ENCODE measurements around the gene MRPS15.

MRPS15 gene

GRCh38 chr1:36448530-36449056 is 15.6 kb downstream of the MRPS15 start:
- H3K4me2 ChIP-seq (ENCODE audit: low read length) = peak overlapping the region; percentile 10
- no peaks in the 10 kb centered on the region for H3K36me3 ChIP-seq (ENCODE audit: control insufficient read depth, insufficient read depth, low read length)
- TF ChIP-seq CTCF (IDR thresholded peaks at IDR 0.05) = no peak
- H3K79me2 ChIP-seq = no peaks in the 10 kb centered on the region
- H3K27ac ChIP-seq = no peak overlapping the region
- no peak overlapping the region for H2AFZ ChIP-seq
- H3K27me3 ChIP-seq (ENCODE audit: control insufficient read depth, insufficient read depth, low read length) = no peaks in the 10 kb centered on the region
- H3K9me3 ChIP-seq (ENCODE audit: control insufficient read depth, low read length) = no peaks in the 10 kb centered on the region
- no peaks in the 10 kb centered on the region for H3K4me1 ChIP-seq
- peak overlapping the region; percentile 6 for H3K4me3 ChIP-seq (ENCODE audit: low read depth, low read length)
- H3K9ac ChIP-seq = no peak overlapping the region

GRCh38 chr1:36447450-36447849 is 16.7 kb downstream of the MRPS15 start:
- no peaks in the 10 kb centered on the region for H3K36me3 ChIP-seq (ENCODE audit: control insufficient read depth, insufficient read depth, low read length)
- no peaks in the 10 kb centered on the region for H3K9me3 ChIP-seq (ENCODE audit: control insufficient read depth, low read length)
- no peak overlapping the region for H2AFZ ChIP-seq
- H3K4me1 ChIP-seq = no peaks in the 10 kb centered on the region
- no peak overlapping the region for H3K4me2 ChIP-seq (ENCODE audit: low read length)
- no peak overlapping the region for H3K9ac ChIP-seq
- no peak overlapping the region for H3K4me3 ChIP-seq (ENCODE audit: low read depth, low read length)
- no peaks in the 10 kb centered on the region for H3K79me2 ChIP-seq
- no peak overlapping the region for H3K27ac ChIP-seq
- no peak for TF ChIP-seq CTCF (IDR thresholded peaks at IDR 0.05)
- H3K27me3 ChIP-seq (ENCODE audit: control insufficient read depth, insufficient read depth, low read length) = no peaks in the 10 kb centered on the region

- Histone ChIP-seq H3K4me1 (no peaks in the 10 kb centered on the region), H3K9me3 (ENCODE audit: control insufficient read depth, low read length) (no peaks in the 10 kb centered on the region), H3K27me3 (ENCODE audit: control insufficient read depth, insufficient read depth, low read length) (no peaks in the 10 kb centered on the region), H2AFZ (no peak overlapping the region), H3K36me3 (ENCODE audit: control insufficient read depth, insufficient read depth, low read length) (no peaks in the 10 kb centered on the region), H3K9ac (no peak overlapping the region), H3K4me2 (ENCODE audit: low read length) (no peak overlapping the region), H3K4me3 (ENCODE audit: low read depth, low read length) (no peak overlapping the region), H3K27ac (no peak overlapping the region), H3K79me2 (no peaks in the 10 kb centered on the region)
- no peak for TF ChIP-seq CTCF (IDR thresholded peaks at IDR 0.05)
Observed at GRCh38 chr1:36446746-36447145, 17.4 kb downstream of the MRPS15 start.

GRCh38 chr1:36446271-36446670 is 17.9 kb downstream of the MRPS15 start:
- H3K79me2 ChIP-seq = no peaks in the 10 kb centered on the region
- H3K4me1 ChIP-seq = no peaks in the 10 kb centered on the region
- no peak overlapping the region for H3K9ac ChIP-seq
- no peaks in the 10 kb centered on the region for H3K9me3 ChIP-seq (ENCODE audit: control insufficient read depth, low read length)
- no peak overlapping the region for H3K4me2 ChIP-seq (ENCODE audit: low read length)
- H3K27ac ChIP-seq = no peak overlapping the region
- no peaks in the 10 kb centered on the region for H3K36me3 ChIP-seq (ENCODE audit: control insufficient read depth, insufficient read depth, low read length)
- no peaks in the 10 kb centered on the region for H3K27me3 ChIP-seq (ENCODE audit: control insufficient read depth, insufficient read depth, low read length)
- H3K4me3 ChIP-seq (ENCODE audit: low read depth, low read length) = no peak overlapping the region
- H2AFZ ChIP-seq = no peak overlapping the region
- no peak for TF ChIP-seq CTCF (IDR thresholded peaks at IDR 0.05)

- no peak for TF ChIP-seq CTCF (IDR thresholded peaks at IDR 0.05)
- Histone ChIP-seq H2AFZ (no peak overlapping the region), H3K4me3 (ENCODE audit: low read depth, low read length) (no peak overlapping the region), H3K9me3 (ENCODE audit: control insufficient read depth, low read length) (no peaks in the 10 kb centered on the region), H3K9ac (no peak overlapping the region), H3K36me3 (ENCODE audit: control insufficient read depth, insufficient read depth, low read length) (no peaks in the 10 kb centered on the region), H3K27me3 (ENCODE audit: control insufficient read depth, insufficient read depth, low read length) (no peaks in the 10 kb centered on the region), H3K4me1 (no peaks in the 10 kb centered on the region), H3K79me2 (no peaks in the 10 kb centered on the region), H3K4me2 (ENCODE audit: low read length) (no peak overlapping the region), H3K27ac (no peak overlapping the region)
Observed at GRCh38 chr1:36443297-36443696, 20.9 kb downstream of the MRPS15 start.
